Endothelial cell of umbilical vein (primary cell): ENCODE data around the gene IGSF10. TPM values are rescaled to one million over a fixed set of nuclear protein-coding genes. Genes with fewer than 3 reads are reported as not detected.

Experiments used
- BruUV-seq: library from RNA; stranded (reverse); fragments of 400-500 nt; replicated peaks from 2 replicates; lab custom pipeline; 2021; lab: Mats Ljungman, UMichigan
- CTCF ChIA-PET: fragments of 300-600, 350-600 bp; sonication (Branson Sonifier 250); formaldehyde crosslinking; loops from one replicate; lab custom pipeline; 2021; ENCODE audit warnings: antibody characterized with exemption, inconsistent platforms; lab: Charles Lee
- POLR2A ChIA-PET: fragments of 300-600, 350-600 bp; sonication (Branson Sonifier 250); formaldehyde crosslinking; loops from one replicate; lab custom pipeline; 2021; ENCODE audit warnings: antibody characterized with exemption, inconsistent platforms; lab: Charles Lee
- DNase-seq: peaks from one replicate; pipeline ENCODE4 v3.0.0-alpha.2; 2011; ENCODE audit warnings: low read depth, low spot score
- FAIRE-seq: peaks from 2 replicates; lab custom pipeline; 2011; peaks lifted over from hg19 to GRCh38; lab: Jason Lieb, UNC
- H2AFZ ChIP-seq: 2 replicates; pipeline ENCODE4 v1.6.0; 2012; ENCODE audit warnings: low read depth, low read length, control low read depth, inconsistent platforms
- H3K27ac ChIP-seq: 2 replicates; pipeline ENCODE4 v1.5.1; 2011; ENCODE audit warnings: low read depth, mild to moderate bottlenecking, control low read depth, low read length, moderate library complexity; ENCODE audit not compliant: insufficient read depth
- H3K27me3 ChIP-seq, 2 experiments: 2 replicates each; pipeline versions ENCODE4 v1.6.0 to v1.6.1; 2011; ENCODE audit warnings: low read length in 2 of 2, mixed read lengths in 1 of 2; ENCODE audit not compliant: control insufficient read depth in 2 of 2, insufficient read depth in 2 of 2
- H3K36me3 ChIP-seq, 2 experiments: 2 replicates in 1 of 2; 3 replicates in 1 of 2; pipeline ENCODE4 v1.5.1; 2011; ENCODE audit warnings: low read length in 2 of 2, mild to moderate bottlenecking in 1 of 2, moderate library complexity in 1 of 2; ENCODE audit not compliant: control insufficient read depth in 2 of 2, insufficient read depth in 2 of 2; ENCODE audit errors: extremely low read depth in 1 of 2
- H3K4me1 ChIP-seq: 3 replicates; pipeline ENCODE4 v1.5.1; 2011; ENCODE audit warnings: mild to moderate bottlenecking, low read length; ENCODE audit not compliant: control insufficient read depth, insufficient read depth; ENCODE audit errors: extremely low read depth
- H3K4me2 ChIP-seq: 2 replicates; pipeline ENCODE4 v1.6.1; 2011; ENCODE audit warnings: low read length, control low read depth, mixed read lengths; ENCODE audit not compliant: insufficient read depth
- H3K4me3 ChIP-seq, 3 experiments: fragments of 200-600 bp in 1 of 3; sonication (generic), shearing (Covaris generic) in 1 of 3; replicated peaks in 1 of 3; 2 replicates each; pipeline ENCODE4 v1.5.1; 2011 to 2016; ENCODE audit warnings: control low read depth in 3 of 3, low read length in 3 of 3, mild to moderate bottlenecking in 2 of 3, inconsistent platforms in 1 of 3, low read depth in 1 of 3, moderate library complexity in 1 of 3; ENCODE audit not compliant: insufficient read depth in 1 of 3
- H3K79me2 ChIP-seq: 2 replicates; pipeline ENCODE4 v1.6.0; 2012; ENCODE audit warnings: low read length, inconsistent platforms; ENCODE audit not compliant: control insufficient read depth, insufficient read depth
- H3K9ac ChIP-seq: replicated peaks from 2 replicates; pipeline ENCODE3; 2011; ENCODE audit warnings: low read length, control low read depth; ENCODE audit not compliant: insufficient read depth; ENCODE audit errors: extremely low read depth
- H3K9me1 ChIP-seq: replicated peaks from 3 replicates; pipeline ENCODE4 v1.6.0; 2011; ENCODE audit warnings: mild to moderate bottlenecking, low read length; ENCODE audit not compliant: control insufficient read depth, insufficient read depth; ENCODE audit errors: extremely low read depth
- H3K9me3 ChIP-seq: replicated peaks from 2 replicates; pipeline ENCODE4 v1.5.1; 2012; ENCODE audit warnings: low read length, inconsistent platforms; ENCODE audit not compliant: control insufficient read depth, insufficient read depth
- H4K20me1 ChIP-seq: replicated peaks from 2 replicates; pipeline ENCODE3; 2011; ENCODE audit warnings: mild to moderate bottlenecking, low read length; ENCODE audit not compliant: control insufficient read depth, insufficient read depth; ENCODE audit errors: extremely low read depth
- CTCF ChIP-seq, 2 donors: IDR thresholded peaks; 1 replicate in 1 of 2; 2 replicates in 1 of 2; pipeline ENCODE4 v1.5.1; 2011; ENCODE audit warnings: low read length in 2 of 2, mild to moderate bottlenecking in 2 of 2, moderate library complexity in 2 of 2, control low read depth in 1 of 2, inconsistent platforms in 1 of 2, low read depth in 1 of 2; ENCODE audit not compliant: insufficient read depth in 1 of 2; ENCODE audit errors: extremely low read depth in 1 of 2
- EZH2 ChIP-seq: IDR thresholded peaks from 2 replicates; pipeline ENCODE4 v1.6.1; 2012; ENCODE audit warnings: borderline replicate concordance, low read depth, mild to moderate bottlenecking, moderate library complexity, low read length, inconsistent platforms; ENCODE audit not compliant: severe bottlenecking
- FOS ChIP-seq: IDR thresholded peaks from 2 replicates; pipeline ENCODE4 v1.6.1; 2011; ENCODE audit warnings: mild to moderate bottlenecking, low read length, moderate library complexity, borderline replicate concordance; ENCODE audit not compliant: insufficient read depth
- GATA2 ChIP-seq: IDR thresholded peaks from 2 replicates; pipeline ENCODE4 v1.7.0; 2011; ENCODE audit warnings: low read depth, mild to moderate bottlenecking, moderate library complexity, mixed read lengths, low read length; ENCODE audit not compliant: insufficient read length, insufficient read depth
- JUN ChIP-seq: IDR thresholded peaks from 2 replicates; pipeline ENCODE4 v1.6.1; 2011; ENCODE audit warnings: borderline replicate concordance, low read depth; ENCODE audit not compliant: insufficient read length, insufficient read depth
- MYC ChIP-seq: IDR thresholded peaks from one replicate; pipeline ENCODE4 v1.6.1; 2011; ENCODE audit warnings: mild to moderate bottlenecking, low read depth, low read length
- POLR2A ChIP-seq: IDR thresholded peaks from 2 replicates; pipeline ENCODE4 v1.6.1; 2012; ENCODE audit warnings: low read depth, mild to moderate bottlenecking, control low read depth, low read length
- POLR2AphosphoS5 ChIP-seq: IDR thresholded peaks from 2 replicates; pipeline ENCODE4 v1.6.1; 2012; ENCODE audit warnings: low read depth, mild to moderate bottlenecking, control low read depth, low read length, moderate library complexity; ENCODE audit not compliant: insufficient read depth
- dilution Hi-C: fragments of 300-500 bp; cut with MboI; formaldehyde crosslinking; loops from one replicate; pipeline ENCODE4 v1.15.0; 2019; ENCODE audit warnings: low sequenced_read_pairs; ENCODE audit not compliant: extremely low pct_ligation_motif_present
- intact Hi-C: fragments of 100-400 bp; cut with micrococcal nuclease; formaldehyde crosslinking; loops from one replicate; pipeline ENCODE4 v1.10.0; 2022
- polyA plus RNA-seq, 4 experiments: library from polyadenylated mRNA; depleted of rRNA in 3 of 4; stranded (reverse) in 3 of 4; unstranded in 1 of 4; fragments of >200 nt; gene quantifications; 2 replicates each; pipeline versions ENCODE4 v1.2.1 to v1.2.3, GENCODE V29; 2011 to 2012; ENCODE audit warnings: missing spikeins in 1 of 4
- total RNA-seq: library from RNA; stranded (reverse); gene quantifications from 2 replicates; pipeline ENCODE4 v1.2.3, GENCODE V29; 2021
- TF ChIP-seq, protein P1 (sequence below): IDR thresholded peaks from 2 replicates; pipeline ENCODE4 v1.6.1; 2011; ENCODE audit not compliant: insufficient read depth, insufficient read length

Gene IGSF10
- total and polyA plus RNA-seq, 2 donors (not counting 3 experiments of a cell fraction or from before 2014, with no cell fraction given) = 0.01 TPM; not detected in 1

- H3K9ac ChIP-seq = no peak overlapping the region
- TF ChIP-seq POLR2AphosphoS5 (no peak), JUN (no peak), GATA2 (no peak), EZH2 (no peak), MYC (no peak), CTCF (IDR thresholded peaks at IDR 0.05; ENCODE audit: extremely low read depth in 1 of 2, insufficient read depth in 1 of 2, low read depth in 1 of 2, low read length in 2 of 2) (no peak), POLR2A (no peak), FOS (no peak)
- TF ChIP-seq, protein P1, sequence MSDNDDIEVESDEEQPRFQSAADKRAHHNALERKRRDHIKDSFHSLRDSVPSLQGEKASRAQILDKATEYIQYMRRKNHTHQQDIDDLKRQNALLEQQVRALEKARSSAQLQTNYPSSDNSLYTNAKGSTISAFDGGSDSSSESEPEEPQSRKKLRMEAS = no peak
- no peak for DNase-seq
- ChIA-PET POLR2A (no interaction called here), CTCF (interaction anchor here (0.6 to 1.7 kb wide), 5 partner anchors 8 to 1041 kb away, joined by 3 to 8 read pairs (median 3); partner anchors contain the start of gene IGSF10)
- H3K4me1 ChIP-seq = no peaks in the 10 kb centered on the region
- H3K36me3 ChIP-seq = no peaks in the 10 kb centered on the region
- H3K4me3 ChIP-seq = no peak overlapping the region
- no peak overlapping the region for H3K4me2 ChIP-seq
- H4K20me1 ChIP-seq = no peaks in the 10 kb centered on the region
- no peak overlapping the region for H2AFZ ChIP-seq
- dilution Hi-C loops (no loop called here), intact Hi-C loops (no loop called here)
- no peaks in the 10 kb centered on the region for H3K9me3 ChIP-seq
- H3K79me2 ChIP-seq = no peaks in the 10 kb centered on the region
- no peaks in the 10 kb centered on the region for H3K9me1 ChIP-seq
- no peak overlapping the region for H3K27ac ChIP-seq
- FAIRE-seq = no peak
- H3K27me3 ChIP-seq = no peaks in the 10 kb centered on the region
- BruUV-seq = no TSS peak
These were observed 26.5 kb downstream of the IGSF10 start for GRCh38 chr3:151434151-151434890.
